Liver (tissue), 9 donors: ENCODE data around the gene AIG1. TPM values are rescaled to one million over a fixed set of nuclear protein-coding genes. Genes with fewer than 3 reads are reported as not detected.

Source experiments
- DNase-seq: peaks from one replicate; pipeline ENCODE4 v3.0.0-alpha.2; 2017; ENCODE audit warnings: low spot score
- H3K27ac ChIP-seq, 2 donors: one replicate each; pipeline ENCODE4 v1.7.0; 2013; ENCODE audit warnings: inconsistent platforms in 2 of 2, low read length in 2 of 2, control low read depth in 1 of 2, low read depth in 1 of 2, mild to moderate bottlenecking in 1 of 2
- H3K27me3 ChIP-seq, 4 donors: one replicate each; pipeline versions ENCODE4 v1.6.1 to v1.7.0; 2013; ENCODE audit warnings: low read length in 3 of 4, inconsistent platforms in 1 of 4, mild to moderate bottlenecking in 1 of 4, moderate library complexity in 1 of 4; ENCODE audit not compliant: control insufficient read depth in 4 of 4, insufficient read depth in 4 of 4
- H3K36me3 ChIP-seq, 4 donors: one replicate each; pipeline versions ENCODE4 v1.6.1 to v1.7.0; 2013; ENCODE audit warnings: low read length in 3 of 4, mild to moderate bottlenecking in 3 of 4, low read depth in 1 of 4, moderate library complexity in 1 of 4; ENCODE audit not compliant: control insufficient read depth in 4 of 4, insufficient read depth in 3 of 4
- H3K4me1 ChIP-seq, 4 donors: one replicate each; pipeline versions ENCODE4 v1.6.1 to v1.7.0; 2013; ENCODE audit warnings: low read length in 3 of 4, mild to moderate bottlenecking in 3 of 4, moderate library complexity in 1 of 4; ENCODE audit not compliant: control insufficient read depth in 4 of 4, insufficient read depth in 4 of 4
- H3K4me3 ChIP-seq, 3 donors: one replicate each; pipeline versions ENCODE4 v1.6.1 to v1.7.0; 2013; ENCODE audit warnings: low read length in 3 of 3, control low read depth in 1 of 3, low read depth in 1 of 3, mild to moderate bottlenecking in 1 of 3
- H3K9ac ChIP-seq, 2 donors: one replicate each; pipeline ENCODE4 v1.7.0; 2013; ENCODE audit warnings: low read length in 2 of 2, mild to moderate bottlenecking in 2 of 2, moderate library complexity in 2 of 2, control low read depth in 1 of 2, low read depth in 1 of 2
- H3K9me3 ChIP-seq, 4 donors: one replicate each; pipeline versions ENCODE4 v1.6.1 to v1.7.0; 2013; ENCODE audit warnings: low read length in 3 of 4; ENCODE audit not compliant: control insufficient read depth in 4 of 4
- EGR1 ChIP-seq, 2 donors: IDR thresholded peaks; 2 replicates each; pipeline ENCODE4 v1.6.1; 2016 to 2018; ENCODE audit warnings: antibody characterized with exemption in 2 of 2, low read depth in 2 of 2
- FOXA1 ChIP-seq: IDR thresholded peaks from 2 replicates; pipeline ENCODE4 v1.6.1; 2016; ENCODE audit warnings: antibody characterized with exemption
- FOXA2 ChIP-seq: IDR thresholded peaks from 2 replicates; pipeline ENCODE4 v1.6.1; 2016; ENCODE audit warnings: antibody characterized with exemption
- GABPA ChIP-seq, 2 donors: IDR thresholded peaks in 1 of 2; conservative IDR thresholded peaks in 1 of 2; 2 replicates each; pipeline ENCODE4 v1.6.1; 2016; ENCODE audit warnings: antibody characterized with exemption in 2 of 2, mild to moderate bottlenecking in 1 of 2, moderate library complexity in 1 of 2
- HNF4G ChIP-seq: IDR thresholded peaks from 2 replicates; pipeline ENCODE4 v1.6.1; 2016; ENCODE audit warnings: antibody characterized with exemption
- JUND ChIP-seq, 2 donors: IDR thresholded peaks; 2 replicates each; pipeline ENCODE4 v1.6.1; 2016; ENCODE audit warnings: antibody characterized with exemption in 2 of 2
- RAD21 ChIP-seq, 2 donors: IDR thresholded peaks; 2 replicates each; pipeline ENCODE4 v1.6.1; 2016; ENCODE audit warnings: antibody characterized with exemption in 2 of 2, mild to moderate bottlenecking in 2 of 2
- RXRA ChIP-seq, 2 donors: IDR thresholded peaks; 2 replicates each; pipeline ENCODE4 v1.6.1; 2017 to 2018; ENCODE audit warnings: antibody characterized with exemption in 2 of 2, mild to moderate bottlenecking in 1 of 2
- SP1 ChIP-seq: IDR thresholded peaks from 2 replicates; pipeline ENCODE4 v1.6.1; 2018; ENCODE audit warnings: antibody characterized with exemption, mild to moderate bottlenecking
- TAF1 ChIP-seq: conservative IDR thresholded peaks from 2 replicates; pipeline ENCODE4 v1.6.1; 2016; ENCODE audit warnings: antibody characterized with exemption, mild to moderate bottlenecking
- YY1 ChIP-seq: IDR thresholded peaks from 2 replicates; pipeline ENCODE4 v1.6.1; 2016; ENCODE audit warnings: antibody characterized with exemption, mild to moderate bottlenecking
- WGBS: extraction: QIAGEN DNeasy Blood & Tissue Kit; methylation state at CpG from one replicate; pipeline ENCODE4 v1.1.7; 2013; 5-methylcytosine and 5-hydroxymethylcytosine counted together
- polyA plus RNA-seq, 2 donors: library from polyadenylated mRNA; stranded (reverse) in 1 of 2; unstranded in 1 of 2; fragments of 200-250 nt in 1 of 2; fragments of >200 nt in 1 of 2; fragmentation: Nextera tagmentation in 1 of 2; extraction: Ambion mirVana in 1 of 2; gene quantifications; one replicate each; pipeline versions ENCODE4 v1.2.1 to v1.2.3, GENCODE V29; 2013 to 2015
- total RNA-seq, 2 donors: library from RNA; depleted of rRNA; stranded (reverse); fragments of >200 nt; gene quantifications; one replicate each; pipeline ENCODE4 v1.2.3, GENCODE V29; 2014
- TF ChIP-seq, protein P1 (sequence below): IDR thresholded peaks from 2 replicates; pipeline ENCODE4 v1.6.1; 2016; ENCODE audit warnings: antibody characterized with exemption
- TF ChIP-seq, protein P2 (sequence below): fragments of 150-350 bp; IDR thresholded peaks from 2 replicates; pipeline ENCODE4 v1.5.1; 2017; ENCODE audit warnings: improper control_type of control experiment, low read depth, low read length; ENCODE audit not compliant: missing input control
- TF ChIP-seq, protein P3 (sequence below): IDR thresholded peaks from 2 replicates; pipeline ENCODE4 v1.6.1; 2016; ENCODE audit warnings: antibody characterized with exemption
- TF ChIP-seq, protein P4 (sequence below): IDR thresholded peaks from 2 replicates; pipeline ENCODE4 v1.6.1; 2016; ENCODE audit warnings: antibody characterized with exemption
- donor health status: healthy.
- donor health status: healthy.
- donor health status: healthy.
- donor health status: healthy.
- donor health status: healthy.

Gene AIG1
- total and polyA plus RNA-seq, 4 donors, result 74.8 to 169 (median 121) TPM

DNA sequence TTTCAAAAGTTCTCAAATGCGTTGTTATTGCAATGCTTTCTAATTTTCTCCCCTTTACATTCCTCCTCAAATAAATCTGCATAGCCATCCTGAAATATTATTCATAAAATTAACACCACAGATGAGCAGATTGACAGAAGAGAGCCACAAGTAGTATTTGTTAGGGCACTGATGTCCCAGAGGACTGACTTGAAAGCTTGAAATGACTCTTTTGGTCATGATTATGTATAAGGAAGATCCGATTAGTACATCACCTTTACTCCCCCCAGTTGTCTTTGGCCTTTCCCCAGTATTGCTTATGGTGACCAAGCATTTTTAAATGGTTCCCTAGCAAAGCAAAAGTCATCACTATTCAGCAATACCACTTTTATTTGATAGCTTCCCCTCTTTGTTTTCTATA, 202.2 kb downstream of the AIG1 start (continued):
- TF ChIP-seq, protein P1, sequence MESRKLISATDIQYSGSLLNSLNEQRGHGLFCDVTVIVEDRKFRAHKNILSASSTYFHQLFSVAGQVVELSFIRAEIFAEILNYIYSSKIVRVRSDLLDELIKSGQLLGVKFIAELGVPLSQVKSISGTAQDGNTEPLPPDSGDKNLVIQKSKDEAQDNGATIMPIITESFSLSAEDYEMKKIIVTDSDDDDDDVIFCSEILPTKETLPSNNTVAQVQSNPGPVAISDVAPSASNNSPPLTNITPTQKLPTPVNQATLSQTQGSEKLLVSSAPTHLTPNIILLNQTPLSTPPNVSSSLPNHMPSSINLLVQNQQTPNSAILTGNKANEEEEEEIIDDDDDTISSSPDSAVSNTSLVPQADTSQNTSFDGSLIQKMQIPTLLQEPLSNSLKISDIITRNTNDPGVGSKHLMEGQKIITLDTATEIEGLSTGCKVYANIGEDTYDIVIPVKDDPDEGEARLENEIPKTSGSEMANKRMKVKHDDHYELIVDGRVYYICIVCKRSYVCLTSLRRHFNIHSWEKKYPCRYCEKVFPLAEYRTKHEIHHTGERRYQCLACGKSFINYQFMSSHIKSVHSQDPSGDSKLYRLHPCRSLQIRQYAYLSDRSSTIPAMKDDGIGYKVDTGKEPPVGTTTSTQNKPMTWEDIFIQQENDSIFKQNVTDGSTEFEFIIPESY, result no peak
- no peak for TF ChIP-seq FOXA1
- no peak for TF ChIP-seq GABPA (IDR thresholded peaks at IDR 0.05 in 1 of 2, conservative IDR thresholded peaks at IDR 0.05 in 1 of 2)
- no peak for TF ChIP-seq RAD21 (IDR thresholded peaks at IDR 0.05)

DNA sequence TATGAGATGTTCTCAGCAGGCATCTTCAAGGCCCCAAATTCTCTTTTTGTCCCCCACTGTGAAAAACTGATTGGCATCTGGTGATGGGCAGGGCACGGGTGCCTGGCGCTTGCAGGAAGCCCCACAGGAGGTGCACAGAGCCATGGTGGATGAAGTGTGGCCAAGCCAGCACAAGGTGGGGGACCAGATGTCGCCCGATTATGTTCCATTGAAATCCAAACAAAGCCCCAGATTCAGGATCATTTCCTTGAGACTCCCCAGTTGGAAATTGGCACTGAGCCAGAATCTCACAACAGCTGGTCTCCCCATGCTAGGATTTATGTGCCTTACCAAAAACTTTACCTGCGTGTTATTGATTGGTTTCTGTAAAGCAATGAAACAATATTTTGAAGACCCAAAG, 203.7 kb downstream of the AIG1 start:
- Histone ChIP-seq H3K4me1 (peaks cover 0 to 4% (median 3%) of the 10 kb centered on the region in 4 donors), H3K36me3 (peaks cover 0 to 4% (median 2%) of the 10 kb centered on the region in 4 donors), H3K27ac (no peak overlapping the region), H3K4me3 (no peak overlapping the region), H3K9me3 (no peaks in the 10 kb centered on the region), H3K27me3 (no peaks in the 10 kb centered on the region), H3K9ac (no peak overlapping the region)
- no peak for DNase-seq
- WGBS, result 96% methylated on average over 5 of the region's 5 CpGs
- TF ChIP-seq HNF4G (no peak), RXRA (IDR thresholded peaks at IDR 0.05) (no peak), YY1 (no peak), RAD21 (IDR thresholded peaks at IDR 0.05) (no peak), TAF1 (no peak), SP1 (no peak), JUND (IDR thresholded peaks at IDR 0.05) (no peak)
- TF ChIP-seq, protein P2, sequence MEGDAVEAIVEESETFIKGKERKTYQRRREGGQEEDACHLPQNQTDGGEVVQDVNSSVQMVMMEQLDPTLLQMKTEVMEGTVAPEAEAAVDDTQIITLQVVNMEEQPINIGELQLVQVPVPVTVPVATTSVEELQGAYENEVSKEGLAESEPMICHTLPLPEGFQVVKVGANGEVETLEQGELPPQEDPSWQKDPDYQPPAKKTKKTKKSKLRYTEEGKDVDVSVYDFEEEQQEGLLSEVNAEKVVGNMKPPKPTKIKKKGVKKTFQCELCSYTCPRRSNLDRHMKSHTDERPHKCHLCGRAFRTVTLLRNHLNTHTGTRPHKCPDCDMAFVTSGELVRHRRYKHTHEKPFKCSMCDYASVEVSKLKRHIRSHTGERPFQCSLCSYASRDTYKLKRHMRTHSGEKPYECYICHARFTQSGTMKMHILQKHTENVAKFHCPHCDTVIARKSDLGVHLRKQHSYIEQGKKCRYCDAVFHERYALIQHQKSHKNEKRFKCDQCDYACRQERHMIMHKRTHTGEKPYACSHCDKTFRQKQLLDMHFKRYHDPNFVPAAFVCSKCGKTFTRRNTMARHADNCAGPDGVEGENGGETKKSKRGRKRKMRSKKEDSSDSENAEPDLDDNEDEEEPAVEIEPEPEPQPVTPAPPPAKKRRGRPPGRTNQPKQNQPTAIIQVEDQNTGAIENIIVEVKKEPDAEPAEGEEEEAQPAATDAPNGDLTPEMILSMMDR, result no peak
- TF ChIP-seq, protein P3, sequence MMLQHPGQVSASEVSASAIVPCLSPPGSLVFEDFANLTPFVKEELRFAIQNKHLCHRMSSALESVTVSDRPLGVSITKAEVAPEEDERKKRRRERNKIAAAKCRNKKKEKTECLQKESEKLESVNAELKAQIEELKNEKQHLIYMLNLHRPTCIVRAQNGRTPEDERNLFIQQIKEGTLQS, result no peak
- TF ChIP-seq, protein P4, sequence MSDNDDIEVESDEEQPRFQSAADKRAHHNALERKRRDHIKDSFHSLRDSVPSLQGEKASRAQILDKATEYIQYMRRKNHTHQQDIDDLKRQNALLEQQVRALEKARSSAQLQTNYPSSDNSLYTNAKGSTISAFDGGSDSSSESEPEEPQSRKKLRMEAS, result no peak

DNA sequence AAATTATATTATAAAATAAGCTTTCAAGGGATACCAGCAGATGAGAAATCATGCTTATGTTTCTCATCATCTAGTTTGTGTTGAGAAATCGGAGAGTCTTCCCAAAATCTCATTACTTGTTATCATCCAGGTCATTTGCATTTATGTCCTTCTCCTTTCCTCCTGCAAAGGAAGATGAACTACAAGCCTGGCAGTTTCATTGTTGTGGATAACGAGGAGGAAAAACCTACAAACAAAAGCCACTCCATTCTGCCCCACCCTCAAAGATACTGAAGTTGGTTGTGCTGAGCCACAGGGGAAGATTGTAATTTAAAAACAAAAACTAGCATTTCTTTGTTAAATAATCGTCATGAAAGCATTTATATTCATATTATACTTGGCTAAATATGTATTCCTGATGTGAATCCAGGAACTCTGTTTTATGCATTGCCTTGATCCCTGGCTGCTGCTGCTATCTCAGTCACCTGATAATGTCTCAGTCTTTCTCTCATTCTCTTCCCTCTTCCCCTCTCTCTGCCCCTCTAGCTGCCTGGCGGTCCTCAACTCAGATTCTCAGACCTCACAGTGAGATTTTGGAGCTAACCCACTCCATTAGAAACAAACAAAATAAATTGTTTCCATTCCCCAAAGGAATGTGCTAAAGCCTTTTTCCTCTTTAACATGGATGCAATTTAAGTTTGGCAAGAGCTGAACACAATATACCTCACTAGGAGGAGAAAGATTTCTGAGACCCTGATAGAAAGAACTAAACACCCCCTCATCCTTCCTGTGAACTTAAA, 204.5 kb downstream of the AIG1 start:
- Histone ChIP-seq H3K27ac (no peak overlapping the region), H3K27me3 (no peaks in the 10 kb centered on the region), H3K4me1 (peaks cover 0 to 4% (median 3%) of the 10 kb centered on the region in 4 donors), H3K9me3 (no peaks in the 10 kb centered on the region), H3K9ac (no peak overlapping the region), H3K4me3 (no peak overlapping the region), H3K36me3 (peaks cover 0 to 4% (median 2%) of the 10 kb centered on the region in 4 donors)
- 86% methylated on average over 4 of the region's 4 CpGs for WGBS
- TF ChIP-seq HNF4G (no peak), FOXA2 (no peak), EGR1 (IDR thresholded peaks at IDR 0.05; ENCODE audit: low read depth in 2 of 2) (no peak), YY1 (no peak)
- TF ChIP-seq, protein P1, result no peak
- DNase-seq, result no peak
